Activated CD8-positive, alpha-beta memory T cell treated with anti-CD3 and anti-CD28 coated beads, Interleukin-2, amount 50 U/mL, for 24 hours (primary cell): ENCODE results near the gene PWWP2B.

Source experiments
- DNase-seq: peaks from one replicate; pipeline ENCODE4 v3.0.0-alpha.2; 2020; ENCODE audit errors: extremely low read depth

Gene PWWP2B

DNA sequence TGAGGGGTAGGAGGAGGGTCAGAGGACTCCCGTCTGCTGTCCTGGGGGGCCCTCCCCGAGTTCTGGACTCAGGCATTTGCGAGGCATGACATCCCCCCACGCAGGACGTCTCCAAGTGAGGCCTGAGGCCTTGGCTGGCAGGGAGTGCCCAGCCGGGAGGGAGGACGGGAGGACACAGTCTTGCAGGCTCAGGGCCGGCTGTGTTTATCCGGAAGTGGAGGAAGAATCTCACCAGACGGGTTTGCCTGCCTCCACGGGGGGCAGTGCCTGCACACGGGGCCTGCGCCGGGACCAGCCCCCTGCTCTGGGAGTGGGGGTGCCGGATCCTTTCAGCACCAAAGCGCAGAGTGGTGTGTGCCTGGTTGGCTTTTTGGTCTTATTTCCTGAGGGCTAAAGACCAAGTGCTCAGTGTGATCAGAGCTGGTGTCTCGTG is 10.9 kb downstream of the PWWP2B start:
- no peak for DNase-seq

DNA sequence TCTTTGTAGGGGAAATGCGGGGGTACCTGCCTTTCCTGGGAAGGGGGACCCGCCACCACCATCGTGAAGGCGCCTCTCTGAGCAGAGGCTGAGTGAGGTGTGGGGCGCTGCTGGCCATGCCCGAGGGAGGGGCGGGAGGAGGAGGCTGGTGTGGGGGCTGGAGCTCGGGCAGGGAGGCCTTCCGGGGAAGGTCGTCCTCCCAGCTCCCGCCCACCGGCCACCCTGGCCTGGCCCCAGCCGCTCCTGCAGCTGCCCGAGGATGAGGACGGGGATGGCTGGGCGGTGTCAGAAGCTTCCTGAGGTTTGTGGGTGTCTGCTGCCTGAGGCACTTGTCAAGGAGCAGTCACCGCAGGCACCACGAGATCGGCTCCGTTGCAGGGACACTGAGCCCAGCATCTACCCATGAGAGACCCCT is 11.4 kb downstream of the PWWP2B start:
- DNase-seq, result no peak

DNA sequence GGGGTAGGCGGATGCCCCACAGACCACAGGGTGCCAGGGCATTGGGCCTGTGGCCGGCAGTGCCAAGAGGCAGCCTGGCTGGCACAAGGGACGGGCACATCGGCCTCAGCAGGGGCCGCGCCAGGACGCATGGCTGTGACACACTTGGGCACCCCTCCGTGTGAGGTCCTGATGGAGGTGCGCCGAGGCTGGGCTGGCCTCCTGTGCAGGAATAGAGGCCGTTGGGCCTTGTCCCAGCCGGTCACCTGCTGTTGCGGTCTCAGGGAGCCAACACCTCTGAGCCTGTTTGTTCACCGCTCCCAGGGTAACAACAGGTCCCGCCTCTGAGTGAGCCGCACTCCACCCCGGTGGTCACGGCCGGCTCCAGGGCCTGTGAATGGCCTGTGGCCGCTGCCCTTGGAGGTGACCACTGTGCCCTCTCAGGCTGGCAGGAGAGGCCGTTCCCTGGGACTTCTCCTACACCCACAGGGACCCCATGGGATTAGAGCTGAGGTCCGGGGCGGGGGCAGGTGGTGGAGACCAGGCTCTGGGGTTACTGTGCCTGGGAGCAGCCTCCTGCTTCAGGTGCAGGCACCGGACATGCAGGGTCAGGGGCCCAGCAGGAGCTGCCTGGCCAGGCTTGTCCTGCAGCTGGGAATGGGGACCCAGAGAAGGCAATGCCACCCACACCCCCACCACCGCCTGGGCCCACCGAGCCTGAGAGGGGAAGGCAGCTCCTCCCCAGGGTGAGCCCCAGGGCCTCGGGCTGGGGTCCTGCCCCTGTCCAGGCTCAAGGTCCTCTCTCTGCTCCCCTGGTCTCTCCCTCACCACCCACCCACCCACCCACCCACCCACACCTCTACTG is 12.0 kb downstream of the PWWP2B start:
- no peak for DNase-seq

DNA sequence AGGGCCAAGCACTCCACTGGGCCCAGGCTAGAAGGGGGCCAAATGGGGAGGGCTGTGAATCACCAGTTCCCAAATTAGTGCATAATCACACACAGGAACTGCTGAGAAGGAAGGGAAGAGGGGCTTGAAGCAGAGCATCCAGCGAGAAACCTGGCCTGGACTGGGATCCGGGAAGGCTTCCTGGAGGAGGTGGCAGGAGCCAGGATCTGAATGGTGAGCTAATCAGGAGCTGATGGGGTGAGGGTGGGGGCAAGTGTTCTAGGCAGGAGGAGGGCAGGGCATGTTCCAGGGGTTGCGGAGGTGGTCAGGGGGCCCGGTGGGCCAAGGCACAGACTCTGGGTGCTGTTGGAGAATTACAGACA is 12.6 kb downstream of the PWWP2B start:
- no peak for DNase-seq

DNA sequence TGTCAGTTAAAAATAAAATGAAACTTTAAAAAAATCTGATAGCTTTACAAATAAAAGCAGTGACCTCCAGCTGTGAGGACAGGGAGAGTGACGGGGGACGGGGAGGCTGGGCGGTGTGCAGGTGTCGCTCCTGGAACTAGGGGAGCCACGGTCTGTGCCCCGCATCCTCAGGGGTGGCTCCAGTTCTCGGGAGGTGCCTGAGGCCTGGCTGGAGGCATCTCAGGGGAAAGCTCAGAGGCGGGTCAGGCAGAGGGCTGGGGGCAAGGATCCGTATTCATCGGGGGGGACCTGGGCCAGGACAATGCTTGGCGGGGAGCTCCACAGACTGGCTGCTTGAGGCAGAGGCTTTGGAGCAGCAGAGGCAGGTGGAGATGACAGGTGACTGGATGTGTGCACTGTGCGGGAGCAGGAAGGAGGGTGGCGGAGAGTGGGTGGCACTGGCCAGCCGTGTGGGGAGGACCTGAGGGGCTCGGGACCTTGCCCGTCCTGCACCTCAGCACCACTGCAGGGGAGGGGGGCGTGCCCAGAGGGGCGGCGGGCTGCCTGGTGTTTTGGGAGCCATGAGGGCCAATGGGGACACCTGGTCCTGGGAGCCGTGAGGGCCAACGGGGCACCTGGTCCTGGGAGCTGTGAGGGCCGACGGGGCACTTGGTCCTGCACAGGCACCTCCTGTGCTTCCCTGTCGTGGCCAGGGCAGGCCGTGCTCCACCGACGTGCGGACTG is 13.2 kb downstream of the PWWP2B start:
- DNase-seq, result no peak

DNA sequence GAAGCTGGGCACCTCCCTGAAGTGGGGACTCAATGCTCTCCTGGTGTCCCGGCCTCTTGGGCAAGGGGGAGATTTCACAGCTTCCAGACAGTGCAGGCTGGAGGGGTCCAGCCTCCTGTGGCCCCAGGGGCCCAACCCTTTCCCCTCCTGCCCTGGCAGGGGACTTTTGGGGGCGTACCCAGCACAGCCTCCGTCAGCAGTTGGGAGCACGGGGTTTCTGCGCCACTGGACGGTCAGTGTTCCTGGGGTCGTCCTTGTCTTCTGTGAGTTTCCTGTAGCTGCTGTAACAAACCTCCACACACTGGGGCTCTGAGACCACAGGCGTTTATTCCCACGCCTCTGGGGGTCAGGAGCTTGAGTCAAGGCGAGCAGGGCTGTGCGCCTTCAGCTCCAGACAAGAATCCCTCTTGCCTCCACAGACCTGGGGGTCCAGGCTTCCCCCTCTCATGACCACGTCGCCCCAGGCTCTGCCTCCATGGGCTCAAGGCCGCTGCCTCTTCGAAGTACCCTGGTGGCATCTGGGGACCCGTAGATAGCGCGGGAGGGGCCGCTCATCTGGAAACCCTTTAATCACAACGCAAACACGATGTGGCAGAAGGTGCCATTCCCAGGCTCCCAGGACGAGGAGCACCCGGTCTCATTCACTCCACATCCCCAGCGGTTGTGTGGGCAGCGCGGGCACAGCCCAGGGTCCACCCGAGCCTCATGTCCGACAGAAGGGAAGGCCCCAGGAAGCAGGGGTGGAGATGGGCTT is 14.0 kb downstream of the PWWP2B start:
- DNase-seq, result no peak

DNA sequence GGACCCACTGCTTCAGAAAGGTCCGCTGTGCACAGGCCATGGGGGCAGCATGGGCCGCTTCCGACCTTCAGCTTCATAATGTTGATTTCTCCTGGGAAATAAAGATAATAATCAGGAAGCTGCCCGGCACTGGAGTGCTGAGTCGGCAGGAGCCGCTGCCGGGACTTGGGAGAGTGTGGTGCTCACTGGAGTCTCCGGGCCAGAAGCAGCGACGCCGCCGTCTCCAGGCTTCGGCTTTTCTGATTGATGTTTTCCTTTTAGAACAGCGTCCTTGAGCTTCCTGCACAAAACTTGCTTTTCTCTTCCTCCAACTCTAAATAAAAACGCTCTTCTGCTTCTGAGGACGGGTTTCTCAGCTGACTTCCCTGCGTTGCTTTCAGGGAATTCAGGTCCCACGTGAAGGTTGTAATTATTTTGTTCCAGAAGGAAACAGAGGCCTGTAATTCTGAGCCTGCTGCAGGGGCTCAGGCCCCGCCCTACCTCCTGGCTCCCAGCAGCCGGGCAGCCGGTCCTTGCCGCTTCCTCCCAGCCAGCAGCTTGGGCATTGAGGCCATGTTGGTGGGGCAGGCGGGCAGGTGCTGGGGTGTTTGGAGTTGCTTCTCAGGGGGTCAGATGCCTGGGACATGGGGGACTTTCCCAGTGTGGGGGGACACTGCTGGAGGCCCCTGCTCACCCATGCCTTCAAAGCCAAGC is 14.7 kb downstream of the PWWP2B start:
- no peak for DNase-seq

DNA sequence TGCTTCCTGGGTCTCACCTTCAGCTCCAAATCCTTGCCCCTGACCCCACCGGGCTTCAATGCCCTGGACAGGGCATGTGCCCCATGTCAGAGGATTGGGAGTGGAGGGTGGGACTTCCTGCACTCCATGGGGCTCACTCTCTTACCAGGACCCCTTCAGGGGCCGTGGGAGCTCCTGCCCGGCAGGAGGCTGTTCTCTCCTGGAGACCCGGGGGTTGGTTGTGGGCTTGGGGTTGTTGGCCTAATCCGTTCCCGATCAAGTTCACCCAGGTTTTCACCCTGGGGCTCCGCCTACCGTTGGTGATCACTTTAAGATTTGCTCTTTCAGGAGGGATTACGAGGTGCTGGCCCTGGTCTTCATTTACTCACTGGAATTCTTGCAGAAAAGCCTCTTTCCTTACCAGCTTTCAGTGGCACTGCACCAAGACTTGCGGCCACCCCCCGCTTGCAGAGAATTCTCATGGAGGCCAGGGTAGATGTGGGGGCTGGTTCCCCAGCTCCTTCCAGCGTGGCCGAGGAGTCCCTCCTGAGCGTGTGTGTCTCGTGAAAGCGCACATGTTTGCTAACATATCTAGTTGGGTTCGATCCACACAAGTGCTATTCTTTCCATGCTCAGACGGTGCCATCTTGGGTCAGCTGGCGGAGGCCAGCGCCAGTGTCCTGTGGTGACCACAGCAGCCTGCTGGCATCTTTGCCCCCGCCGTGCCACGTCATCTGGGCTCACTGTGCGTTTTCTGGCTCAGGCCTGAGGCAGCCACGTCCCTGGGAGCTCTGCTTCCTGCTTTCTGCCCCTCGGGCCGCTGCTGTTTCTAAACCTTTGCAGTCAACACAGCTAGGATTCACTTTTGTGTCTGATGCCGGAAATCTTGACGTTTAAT is 15.6 kb downstream of the PWWP2B start:
- DNase-seq, result no peak

DNA sequence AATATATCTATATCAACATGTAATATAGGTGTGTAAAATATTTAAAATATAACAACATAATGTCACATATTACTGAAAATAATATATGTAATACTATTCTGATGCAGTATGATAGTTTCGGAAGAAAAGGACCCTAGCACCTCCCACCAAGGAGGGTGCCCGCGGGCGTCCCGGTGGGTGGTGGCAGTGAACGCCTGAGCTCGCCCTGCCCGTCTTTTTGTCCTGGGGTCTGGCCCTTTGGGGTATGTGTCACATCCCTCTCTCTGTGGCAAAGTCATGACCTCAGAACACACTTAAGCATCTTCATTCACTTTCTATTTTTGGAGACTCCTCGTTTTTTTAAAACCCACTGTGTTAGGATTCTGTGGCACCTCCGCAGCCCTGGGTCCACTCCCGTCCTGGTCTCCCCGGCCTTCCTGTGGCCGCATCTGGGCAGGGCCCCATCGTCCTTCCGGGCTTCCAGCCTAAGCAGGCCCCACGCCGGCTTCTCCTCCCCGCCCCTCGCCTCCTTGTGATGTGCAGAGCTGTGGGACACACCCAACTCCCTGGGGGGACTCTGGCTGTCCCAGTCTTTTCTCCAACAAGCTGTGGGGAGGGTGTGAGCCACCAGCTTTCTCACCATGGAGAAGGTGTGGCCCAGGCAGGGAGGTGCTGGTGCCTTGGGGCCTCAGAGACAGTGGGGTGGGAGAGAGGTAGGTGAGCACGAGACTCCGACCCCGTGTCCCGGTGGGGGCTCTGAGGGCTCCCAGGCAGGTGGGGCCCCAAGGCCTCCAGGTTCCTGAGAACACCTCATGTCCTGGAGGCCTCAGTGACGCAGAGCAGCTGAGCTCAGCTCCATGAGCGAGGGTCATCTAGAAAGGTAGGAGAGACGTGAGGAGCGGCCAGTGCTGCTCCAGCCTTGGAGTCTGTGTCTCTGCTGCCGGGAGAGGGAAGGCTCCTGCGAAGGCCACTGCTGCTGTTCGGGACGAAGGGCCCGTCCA is 16.5 kb downstream of the PWWP2B start:
- no peak for DNase-seq

DNA sequence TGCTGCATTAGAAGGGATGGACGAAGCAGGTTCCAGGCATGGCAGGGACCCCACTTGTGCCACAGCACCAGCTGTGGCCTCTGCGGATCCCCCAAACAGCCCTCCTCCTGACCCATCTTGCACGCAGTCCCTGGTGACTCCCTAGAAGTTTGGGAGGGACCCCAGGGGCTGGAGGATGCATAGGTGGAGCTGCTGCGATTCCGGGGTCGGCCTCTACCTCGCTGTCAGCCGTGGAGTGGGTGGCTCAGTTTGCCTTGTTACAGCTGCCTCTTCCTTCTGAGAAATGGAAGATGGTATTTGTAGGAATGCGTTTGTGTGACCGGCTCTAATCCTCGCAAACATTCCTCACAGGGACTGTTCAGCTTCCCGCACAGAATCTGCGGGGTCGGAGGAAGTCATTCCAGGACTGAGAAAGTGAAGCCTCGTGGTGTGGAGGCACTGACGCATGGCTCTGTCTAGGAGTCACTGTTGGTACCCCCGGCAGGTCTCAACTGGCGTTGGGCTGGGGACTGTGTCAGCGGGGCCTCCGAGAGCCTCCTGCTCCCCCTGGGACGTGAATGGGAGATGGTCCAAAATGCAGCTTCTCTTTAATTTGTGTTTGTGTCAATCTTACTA is 17.5 kb downstream of the PWWP2B start:
- no peak for DNase-seq

DNA sequence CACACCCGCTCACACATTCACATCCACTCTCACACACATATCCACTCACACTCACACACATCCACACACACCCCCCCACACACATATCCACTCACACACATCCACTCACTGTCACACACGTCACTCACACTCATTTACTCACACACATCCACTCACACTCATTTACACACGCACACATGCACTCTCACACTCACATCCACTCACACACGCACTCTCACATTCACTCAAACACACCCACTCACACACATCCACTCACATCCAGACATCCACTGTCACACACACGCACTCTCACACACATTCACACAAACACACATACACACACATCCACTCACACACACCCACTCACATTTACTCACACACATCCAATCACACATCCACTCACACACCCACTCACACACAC is 18.3 kb downstream of the PWWP2B start:
- no peak for DNase-seq

DNA sequence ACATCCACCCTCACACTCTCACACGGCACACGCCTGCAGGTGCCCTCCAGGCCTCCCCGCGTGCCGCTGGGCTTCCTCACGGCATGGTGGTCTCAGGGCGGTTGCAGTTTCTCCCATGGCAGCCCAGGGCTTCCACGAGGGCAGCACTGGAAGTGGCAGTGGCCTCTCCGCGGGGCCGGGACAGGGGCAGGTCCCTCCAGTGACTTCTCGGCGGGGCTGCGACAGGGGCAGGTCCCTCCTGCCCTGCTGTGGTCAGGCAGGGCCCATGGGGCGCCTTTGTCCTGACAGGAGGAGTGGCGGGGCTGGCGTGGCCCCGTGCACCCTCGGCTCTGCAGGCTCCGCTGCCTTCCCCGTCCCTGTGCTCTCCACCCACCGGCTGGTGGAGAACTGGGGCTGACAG is 19.0 kb downstream of the PWWP2B start:
- no peak for DNase-seq

DNA sequence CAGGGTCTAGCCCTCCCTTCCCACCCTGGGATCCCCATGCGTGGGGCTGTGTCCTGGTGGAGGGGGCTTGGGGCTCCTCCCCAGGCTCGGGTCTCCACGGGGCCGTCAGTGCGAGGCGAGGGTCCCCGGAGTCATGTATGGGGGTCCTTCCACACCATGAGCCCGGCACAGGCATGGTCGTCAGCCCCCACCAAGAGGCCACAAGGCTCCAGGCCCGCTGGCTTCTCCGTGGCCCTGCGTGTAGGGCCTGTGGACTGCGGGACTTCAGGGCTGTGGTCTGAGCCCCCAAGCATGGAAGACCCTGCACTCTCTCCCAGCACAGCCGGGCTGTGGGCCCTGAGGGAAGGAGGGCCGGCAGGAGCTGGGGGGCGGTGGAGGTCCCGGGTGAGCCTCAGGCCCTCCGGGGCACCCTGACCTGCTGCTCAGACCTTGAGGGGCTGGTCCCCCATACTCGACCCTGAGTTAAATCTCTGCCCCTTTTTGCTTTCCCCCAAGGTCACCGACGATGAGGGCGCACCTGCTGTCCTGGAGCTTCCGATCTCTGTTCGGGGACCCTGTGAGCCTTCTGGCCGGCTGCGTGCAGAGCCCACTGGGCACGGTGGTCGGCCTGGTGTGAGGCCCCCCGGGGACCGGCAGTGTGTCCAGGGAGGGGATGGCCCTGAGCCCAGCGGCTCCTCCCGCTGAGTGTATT is 19.7 kb downstream of the PWWP2B start:
- DNase-seq, result no peak

DNA sequence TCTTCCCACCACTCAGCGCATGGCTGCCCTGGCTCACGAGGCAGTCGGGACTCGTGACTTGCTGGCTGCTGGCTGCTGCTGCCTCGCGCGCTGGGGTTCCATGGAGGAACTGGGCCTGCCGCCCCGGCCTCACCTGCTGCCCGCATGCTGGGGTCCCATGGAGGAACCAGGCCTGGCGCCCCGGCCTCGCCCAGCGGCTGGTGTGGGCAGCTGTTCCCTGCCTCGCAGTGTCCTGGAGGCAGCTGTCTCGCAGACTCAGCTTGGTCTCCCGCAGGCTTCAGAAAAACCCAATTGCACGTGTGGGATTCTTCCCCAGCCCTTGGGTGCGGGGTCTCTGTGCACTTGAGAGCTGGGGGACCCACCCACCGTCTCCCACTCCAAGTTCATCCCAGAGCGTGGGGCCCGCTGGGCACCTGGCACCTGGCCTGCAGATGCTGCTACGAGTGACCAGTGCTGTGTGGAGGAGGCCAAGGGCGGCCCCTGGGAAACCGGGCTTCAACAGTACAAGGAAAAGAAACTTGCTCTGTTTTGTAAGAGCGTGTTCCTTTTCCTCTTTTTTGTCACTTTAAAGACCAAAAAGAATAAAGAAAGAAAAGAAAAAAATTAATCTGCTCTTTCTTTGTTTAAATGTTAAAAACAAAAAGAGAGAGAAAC is 20.4 kb downstream of the PWWP2B start:
- DNase-seq, result no peak

DNA sequence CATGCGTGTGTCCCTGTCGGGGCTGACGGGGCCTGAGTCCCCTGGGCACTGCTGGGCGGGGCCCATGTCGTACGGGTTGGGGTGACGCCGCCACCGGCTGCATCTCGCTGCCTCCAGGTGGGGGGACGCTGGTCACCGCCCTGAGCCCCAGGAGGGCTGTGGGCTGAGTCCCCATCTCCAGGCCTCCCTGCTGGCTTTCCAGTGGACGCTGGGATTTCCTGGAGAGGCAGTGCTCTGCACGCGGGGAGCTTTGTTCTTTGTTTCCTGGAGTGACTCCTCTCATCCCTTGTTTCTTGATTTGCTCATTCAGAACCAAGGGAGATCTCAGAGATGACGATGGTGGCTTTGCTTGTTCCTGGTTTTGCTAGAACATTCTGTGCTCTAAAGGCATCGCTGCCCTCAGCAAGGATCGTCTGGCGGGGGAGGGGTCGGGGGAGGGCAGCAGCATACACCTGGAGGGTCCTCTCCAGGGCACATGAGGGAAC is 21.0 kb downstream of the PWWP2B start:
- no peak for DNase-seq

DNA sequence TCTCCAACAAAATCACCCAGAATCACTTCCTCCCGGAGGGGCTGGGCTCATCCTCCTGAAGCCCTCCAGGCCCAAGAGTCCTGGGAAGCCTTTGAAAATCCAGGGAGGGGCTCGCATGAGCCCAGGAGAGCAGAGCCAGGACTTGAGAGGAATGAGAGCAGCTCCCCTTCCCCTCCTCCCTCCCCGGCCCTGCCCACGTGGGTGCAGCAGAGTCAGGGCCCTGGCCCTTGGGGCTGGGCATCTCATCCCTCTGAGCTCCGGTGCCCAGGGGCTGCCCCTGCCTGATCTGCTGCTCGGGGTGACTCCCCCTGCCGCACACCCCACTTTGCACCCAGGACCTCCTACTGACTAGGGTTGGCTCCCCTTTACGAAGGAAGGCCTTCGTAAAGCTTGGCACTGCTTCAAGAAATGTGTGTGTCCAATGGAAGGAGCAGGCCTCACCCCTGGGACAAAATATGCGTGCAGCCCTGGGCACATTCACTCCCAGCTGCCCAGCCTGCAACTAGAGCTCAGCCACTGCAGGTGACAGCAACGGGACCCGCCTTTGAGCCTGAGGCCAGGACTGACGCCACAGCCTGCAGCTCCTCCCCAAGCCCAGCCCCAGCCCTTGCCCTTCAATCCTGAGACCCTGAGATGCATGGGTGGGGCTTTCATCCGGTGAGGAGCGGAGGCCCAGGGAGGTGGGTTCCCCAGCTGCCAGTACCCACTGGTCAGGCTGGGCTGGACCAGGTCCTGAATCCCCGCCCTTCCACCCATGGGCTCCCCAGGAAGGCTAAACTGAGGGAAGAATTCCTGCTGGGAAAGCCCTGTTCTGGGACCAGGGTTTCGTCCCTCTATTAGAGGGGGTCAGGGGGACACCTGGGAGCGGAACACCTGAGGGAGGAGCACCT is 21.8 kb downstream of the PWWP2B start:
- DNase-seq, result no peak
